ENCODE data around the gene BHMT2.

- TF ChIP-seq CTCF (IDR thresholded peaks at IDR 0.05) (no peak), POLR2A (IDR thresholded peaks at IDR 0.05) (no peak)
Measured at GRCh38 chr5:79112703-79113058, 43.1 kb downstream of the BHMT2 start.

All from Peyer's patch (tissue), 4 donors.